NCI-H2029 (cell line): ENCODE data around the gene SLC28A1.

Experiments
- DNase-seq: peaks from one replicate; lab custom pipeline; 2025; lab: John Stamatoyannopoulos, UW

The SLC28A1 gene

DNA sequence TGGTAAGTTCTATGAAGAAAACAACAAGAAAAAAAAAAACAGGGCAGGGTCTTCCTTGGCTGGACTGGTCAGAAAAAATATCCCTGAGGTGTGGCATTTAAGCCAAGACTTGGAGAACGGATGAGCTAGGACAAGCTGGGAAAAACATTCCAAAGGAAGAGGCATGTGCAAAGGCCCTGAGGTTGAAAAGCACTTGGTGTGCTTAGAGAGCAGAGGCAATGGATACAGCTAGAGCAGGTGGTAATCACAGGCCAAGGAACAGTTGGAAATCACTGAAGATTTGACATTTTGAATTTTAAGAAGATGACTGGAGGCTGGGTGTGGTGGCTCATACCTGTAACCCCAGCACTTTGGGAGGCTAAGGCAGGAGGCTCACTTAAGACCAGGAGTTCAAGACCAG is 54.3 kb downstream of the SLC28A1 start:
- DNase-seq = no peak

DNA sequence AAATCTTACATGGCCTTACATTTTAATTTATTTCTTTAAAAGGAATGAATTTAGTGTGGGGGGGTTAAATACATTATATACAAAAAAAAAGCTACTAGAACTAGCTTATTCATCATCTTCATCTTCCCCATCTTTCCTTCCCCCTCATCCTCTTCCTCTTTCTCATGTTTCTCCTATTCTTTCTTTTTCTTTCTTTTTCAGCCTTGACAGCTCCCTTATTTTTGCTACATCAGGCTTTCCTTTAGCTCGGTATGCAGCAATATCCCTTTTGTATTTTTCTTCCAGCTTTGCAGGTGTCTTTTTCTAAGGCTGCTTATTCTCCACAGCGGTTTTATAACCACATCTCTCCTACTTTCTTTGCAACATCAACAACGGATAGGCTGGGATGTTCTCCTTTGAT is 55.9 kb downstream of the SLC28A1 start:
- no peak for DNase-seq

DNA sequence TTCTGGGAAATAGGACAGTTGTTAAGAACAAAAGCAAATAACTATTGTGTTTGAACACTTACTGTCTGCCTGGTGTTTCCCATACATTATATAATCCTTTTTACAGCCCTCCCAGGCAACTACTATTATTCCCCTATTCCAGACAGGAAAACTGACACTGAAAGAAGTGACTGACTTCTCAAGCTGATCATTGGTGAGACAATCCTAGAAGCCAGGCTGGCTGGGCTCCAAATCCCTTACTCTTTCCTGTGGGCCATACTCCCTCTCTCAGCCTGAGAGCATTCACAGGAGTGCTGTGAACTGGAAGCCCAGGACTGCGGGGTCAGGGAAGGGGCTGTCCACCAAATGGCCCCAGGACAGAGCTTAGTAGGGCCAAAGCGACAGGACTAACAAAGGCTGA is 58.0 kb downstream of the SLC28A1 start:
- DNase-seq = no peak

DNA sequence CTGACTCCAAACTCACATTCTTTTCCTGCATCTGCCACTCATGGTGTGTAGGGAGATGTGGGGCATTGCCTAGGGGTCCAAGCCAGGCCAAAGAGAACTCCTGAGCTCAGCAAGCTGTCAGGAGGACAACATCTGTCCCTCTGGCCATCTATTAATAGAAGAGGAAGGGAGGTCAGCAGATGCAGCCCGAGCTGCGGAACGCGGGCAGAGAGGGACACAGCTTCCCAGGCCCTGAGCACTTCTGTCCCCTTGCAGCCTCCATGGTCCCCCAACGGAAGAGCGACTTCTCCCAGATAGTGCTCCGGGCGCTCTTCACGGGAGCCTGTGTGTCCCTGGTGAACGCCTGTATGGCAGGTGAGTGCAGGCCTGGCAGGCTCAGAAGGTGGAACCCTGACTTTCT is 59.8 kb downstream of the SLC28A1 start:
- DNase-seq = no peak

GRCh38 chr15:84944861-84945260 is 60.4 kb downstream of the SLC28A1 start:
- DNase-seq = no peak

DNA sequence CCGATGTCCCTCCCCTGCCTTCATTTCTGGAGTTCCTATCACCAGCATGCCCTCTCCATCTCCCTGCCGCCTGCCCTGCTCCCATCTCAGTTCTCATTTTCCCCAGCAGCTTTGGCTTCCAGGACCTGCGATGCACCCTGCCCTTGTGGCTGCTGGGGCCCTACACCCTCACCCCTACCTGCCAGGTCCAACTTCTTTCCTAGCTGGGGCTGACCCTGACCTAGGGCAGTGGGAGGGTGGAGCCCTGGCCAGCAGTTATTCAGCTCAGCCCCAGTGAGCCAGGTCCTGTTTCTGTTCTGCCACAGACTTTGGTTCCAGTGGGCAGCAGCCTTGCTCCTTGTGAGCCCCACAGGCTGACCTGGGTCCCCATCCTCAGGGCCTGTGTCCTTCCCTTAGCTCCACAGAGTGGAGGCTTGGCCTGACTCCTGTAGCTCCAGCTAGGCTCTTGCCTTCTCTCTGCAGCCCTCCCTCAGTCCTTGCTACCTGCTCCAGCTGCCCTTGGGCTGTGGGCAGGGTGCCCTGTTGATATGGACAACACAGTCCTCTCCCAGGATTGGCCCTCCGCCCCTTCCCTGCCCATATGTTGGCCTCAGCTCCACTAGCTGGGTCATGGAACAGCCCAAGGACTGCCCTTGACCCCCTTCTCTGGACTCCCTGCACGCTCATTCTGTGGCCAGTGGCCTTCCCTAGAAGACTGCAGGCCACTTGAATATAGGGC is 62.5 kb downstream of the SLC28A1 start:
- DNase-seq = no peak

DNA sequence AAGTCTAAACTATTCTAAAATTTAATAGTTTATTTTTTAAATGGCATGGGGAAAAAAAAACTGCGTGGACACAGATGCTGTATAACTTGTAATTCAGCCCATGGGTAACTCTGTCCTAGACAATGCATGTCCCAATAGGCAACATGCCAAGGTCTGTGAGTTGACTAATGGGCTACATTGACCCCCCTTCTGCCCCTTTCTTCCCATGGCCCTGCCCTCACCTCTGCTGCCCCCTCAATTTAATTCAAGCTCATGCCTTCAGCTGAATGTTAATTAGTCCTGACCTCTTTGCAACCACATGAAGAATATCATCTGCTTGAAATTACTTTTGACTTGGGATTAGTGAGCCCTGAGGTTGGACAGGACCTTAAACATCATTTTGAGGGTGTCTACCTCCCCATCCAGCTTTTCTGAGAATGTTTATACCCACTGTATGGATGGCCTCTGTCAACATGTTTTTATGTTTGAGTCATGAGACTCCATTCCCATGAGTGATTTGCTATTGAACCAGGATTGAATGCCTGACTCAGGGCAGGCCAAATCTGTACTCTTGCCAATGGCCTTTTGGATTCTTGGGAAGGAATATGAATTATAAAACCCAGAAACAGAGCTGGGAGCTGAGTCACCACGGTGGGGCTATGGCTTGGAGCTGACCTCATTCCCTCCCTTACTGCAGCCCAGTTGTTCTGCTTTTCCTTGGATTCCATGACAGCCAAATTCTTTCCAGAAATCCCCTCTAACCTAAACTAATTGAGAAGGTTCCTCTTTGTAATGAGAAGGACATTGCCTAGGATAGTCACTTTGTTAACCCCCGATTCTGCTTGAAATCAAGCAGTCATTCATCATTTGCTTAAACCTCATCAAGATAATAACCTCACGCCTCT is 63.7 kb downstream of the SLC28A1 start:
- no peak for DNase-seq

GRCh38 chr15:84949043-84949442 is 64.6 kb downstream of the SLC28A1 start:
- DNase-seq = no peak

DNA sequence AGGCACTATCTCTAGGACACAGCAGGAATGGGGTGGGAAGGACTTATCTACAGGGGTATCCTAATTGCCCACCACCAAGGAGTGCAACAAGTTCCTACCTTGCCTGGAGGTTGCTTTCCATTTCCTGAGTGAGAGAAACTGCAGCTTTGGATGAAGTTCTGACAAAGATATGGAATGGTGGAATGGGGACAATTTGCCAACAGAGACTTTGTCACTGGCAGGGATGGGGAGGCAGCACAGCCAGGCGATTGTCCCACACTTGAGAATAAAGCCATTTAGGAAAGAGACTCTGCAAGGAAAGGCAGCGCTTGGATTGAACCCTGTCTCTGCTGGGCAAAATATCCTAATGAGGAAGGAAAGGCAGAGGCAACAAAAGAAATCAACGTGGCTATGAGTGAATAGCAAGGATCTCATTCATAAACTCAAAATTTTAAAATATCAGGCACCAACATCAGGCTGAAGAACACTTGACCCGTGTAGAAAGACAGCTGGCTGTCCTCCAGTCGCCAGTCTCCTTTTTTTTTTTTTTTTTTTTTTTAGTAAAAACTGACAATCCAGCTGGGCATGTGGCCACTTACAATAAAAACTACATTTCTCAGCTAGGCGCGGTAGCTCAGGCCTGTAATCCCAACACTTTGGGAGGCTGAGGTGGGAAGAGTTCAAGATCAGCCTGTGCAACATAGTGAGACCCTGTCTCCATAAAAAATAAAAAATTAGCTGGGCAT is 65.5 kb downstream of the SLC28A1 start:
- DNase-seq = no peak

DNA sequence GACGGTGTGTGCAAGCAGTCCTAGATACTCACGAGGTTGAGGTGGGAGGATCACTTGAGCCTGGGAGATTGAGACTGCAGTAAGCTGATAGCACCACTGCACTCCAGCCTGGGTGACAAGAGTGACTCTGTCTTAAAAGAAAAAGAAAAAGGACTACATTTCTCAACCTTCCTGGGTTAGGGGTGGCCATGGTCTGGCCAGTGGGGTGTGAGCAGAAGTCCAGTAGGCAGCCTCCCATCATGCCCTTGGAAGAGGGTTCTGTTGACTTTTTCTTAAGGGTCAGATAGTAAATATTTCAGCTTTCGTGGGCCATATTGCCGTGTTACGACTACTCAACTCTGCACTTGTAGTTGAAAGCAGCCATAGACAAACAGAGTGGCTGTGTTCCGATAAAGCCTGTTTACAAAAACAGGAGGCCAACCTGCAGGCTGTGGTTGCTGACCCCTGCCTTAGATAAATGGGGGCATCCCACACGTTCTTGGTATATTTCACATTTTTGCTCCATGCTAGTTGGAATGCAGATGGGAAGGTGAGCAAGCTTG is 66.2 kb downstream of the SLC28A1 start:
- no peak for DNase-seq

GRCh38 chr15:84951736-84952135 is 67.3 kb downstream of the SLC28A1 start:
- DNase-seq = no peak

DNA sequence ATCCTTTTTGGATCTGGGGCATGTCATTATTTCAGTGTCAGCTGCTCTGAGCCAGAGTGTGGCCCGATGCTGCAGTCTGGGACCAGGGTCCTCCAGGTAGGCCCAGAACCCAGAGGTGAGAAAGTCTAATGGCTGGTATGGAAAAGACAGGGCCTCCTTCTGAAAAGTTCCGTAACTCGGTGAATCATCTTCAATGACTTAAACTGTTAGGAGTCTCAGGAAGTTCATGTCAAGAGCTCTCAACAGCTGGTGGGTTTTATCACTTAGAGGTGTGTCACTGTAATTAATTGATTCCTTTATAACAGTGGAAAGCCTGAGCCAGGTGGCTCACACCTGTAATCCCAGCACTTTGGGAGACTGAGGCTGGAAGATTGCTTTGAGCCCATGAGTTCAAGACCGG is 68.7 kb downstream of the SLC28A1 start:
- no peak for DNase-seq

- DNase-seq = no peak
Observed at GRCh38 chr15:84953726-84954125, 69.3 kb downstream of the SLC28A1 start.

DNA sequence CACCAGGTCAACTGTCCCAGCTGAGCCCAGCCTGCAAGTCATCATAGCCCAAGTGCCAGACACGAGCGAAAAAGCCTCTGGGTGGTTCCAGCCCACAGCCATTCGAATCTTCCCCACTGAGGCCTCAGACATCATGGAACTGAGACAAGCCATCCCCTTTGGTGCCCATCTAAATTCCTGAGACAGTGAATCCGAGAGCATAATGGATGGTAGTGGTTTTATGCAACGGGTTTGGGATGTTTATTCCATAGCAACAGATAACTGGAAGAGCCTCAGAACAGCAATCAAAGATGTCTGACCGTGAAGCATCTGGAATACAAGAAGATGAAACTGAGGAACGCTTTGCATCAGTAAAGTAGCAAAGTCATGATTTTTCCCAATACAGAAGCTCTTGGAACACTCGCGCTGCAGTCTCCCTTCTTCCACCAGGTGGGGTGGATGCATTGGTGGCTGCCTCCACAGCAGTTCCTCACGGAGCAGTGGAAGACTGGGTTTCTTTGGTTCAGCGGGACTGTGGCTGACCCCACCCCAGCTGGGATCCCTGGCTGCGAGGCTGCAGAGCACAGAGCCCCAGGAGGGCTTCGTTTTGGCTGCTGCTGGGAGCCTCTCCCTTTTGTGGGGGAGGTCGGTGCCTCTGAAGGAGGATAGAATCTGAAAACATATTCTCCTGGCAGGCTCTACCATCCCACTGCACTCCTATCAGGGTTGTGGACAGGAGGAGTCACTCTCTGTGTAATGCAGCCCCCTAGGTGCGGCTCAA is 70.8 kb downstream of the SLC28A1 start:
- no peak for DNase-seq

DNA sequence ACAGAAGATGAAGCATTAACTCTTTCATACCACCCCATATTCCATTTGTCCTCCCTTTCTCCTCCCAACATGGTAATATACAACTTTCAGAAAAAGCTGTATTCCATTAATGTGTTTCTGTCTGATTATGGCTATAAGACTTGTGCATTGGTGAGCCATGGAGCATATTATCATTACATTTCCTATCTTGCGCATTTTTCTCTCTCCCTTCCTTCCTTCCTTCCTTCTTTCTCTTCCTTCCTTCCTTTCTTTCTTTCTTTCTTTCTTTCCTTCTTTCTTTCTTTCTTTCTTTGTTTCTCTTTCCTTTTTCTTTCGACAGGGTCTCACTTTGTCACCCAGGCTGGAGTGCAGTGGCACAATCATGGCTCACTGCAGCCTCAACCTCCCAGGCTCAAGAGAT is 71.7 kb downstream of the SLC28A1 start:
- DNase-seq = no peak

GRCh38 chr15:84960391-84961113 is 76.1 kb downstream of the SLC28A1 start:
- no peak for DNase-seq

DNA sequence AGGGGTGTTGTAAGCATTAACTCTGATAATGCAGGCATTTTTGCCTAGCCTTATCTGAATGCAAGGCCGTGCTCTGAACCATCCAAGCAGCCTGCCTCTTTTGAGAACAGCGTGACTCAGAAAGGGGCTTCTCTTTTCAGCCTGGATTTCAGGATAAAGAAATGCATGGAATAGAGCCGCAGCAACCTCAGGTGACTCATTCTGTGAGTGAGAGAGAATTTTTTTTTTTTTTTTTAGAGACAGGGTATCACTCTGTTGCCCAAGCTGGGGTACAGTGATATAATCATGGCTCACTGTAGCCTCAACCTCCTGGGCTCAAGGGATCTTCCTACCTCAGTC is 76.6 kb downstream of the SLC28A1 start:
- no peak for DNase-seq

GRCh38 chr15:84961707-84962106 is 77.2 kb downstream of the SLC28A1 start:
- no peak for DNase-seq

GRCh38 chr15:84962955-84963354 is 78.5 kb downstream of the SLC28A1 start:
- no peak for DNase-seq

DNA sequence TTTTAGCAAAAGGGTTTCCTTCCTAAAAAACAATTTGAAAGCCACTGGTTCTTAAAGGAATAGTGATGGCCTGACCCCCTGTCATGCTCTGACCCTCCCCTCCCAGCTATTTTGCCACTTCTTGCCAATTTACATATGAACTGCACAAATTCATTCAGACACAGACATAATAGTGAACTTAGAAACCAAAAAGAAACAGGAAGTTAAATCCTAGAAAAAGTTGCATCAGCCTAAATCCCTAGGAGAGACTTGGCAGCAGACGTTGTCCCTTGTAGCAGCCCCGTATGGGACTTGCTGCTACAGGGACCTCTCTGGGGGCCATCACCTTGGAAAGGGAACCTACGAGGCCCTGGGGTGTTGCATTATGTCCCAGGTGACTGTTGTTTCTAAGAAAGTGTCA is 82.9 kb downstream of the SLC28A1 start:
- DNase-seq = no peak

DNA sequence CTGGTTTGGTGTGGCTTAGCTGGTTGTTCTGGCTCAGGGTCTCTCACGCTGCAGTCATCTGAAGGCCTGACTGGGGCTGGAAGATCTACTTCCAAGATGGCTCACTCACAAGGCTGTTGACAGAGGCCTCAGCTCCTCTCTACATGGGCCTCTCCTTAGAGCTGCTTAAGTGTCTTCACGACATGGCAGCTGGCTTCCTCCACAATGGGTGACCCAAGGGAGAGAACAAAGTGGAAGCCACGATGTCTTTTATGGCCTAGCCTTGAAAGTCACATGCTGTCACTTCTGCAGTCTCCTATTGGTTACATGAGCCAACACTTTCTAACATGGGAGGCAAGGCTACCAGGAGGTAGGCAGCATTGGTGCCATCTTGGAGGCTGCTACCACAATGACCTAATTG is 83.8 kb downstream of the SLC28A1 start:
- no peak for DNase-seq
